H1 (cell line): Measurements from ENCODE around the gene SIKE1. TPM values are rescaled to one million over a fixed set of nuclear protein-coding genes. Genes with fewer than 3 reads are reported as not detected.

Experiments
- CTCF ChIA-PET: fragments of 300-600 bp; sonication (Branson Sonifier 250); formaldehyde crosslinking; loops from one replicate; lab custom pipeline; 2021; ENCODE audit not compliant: partially characterized antibody; lab: Charles Lee
- POLR2A ChIA-PET: fragments of 300-600 bp; sonication (Branson Sonifier 250); formaldehyde crosslinking; loops from one replicate; lab custom pipeline; 2021; ENCODE audit warnings: inconsistent platforms; ENCODE audit not compliant: partially characterized antibody; lab: Charles Lee
- DNase-seq, 2 experiments: peaks; one replicate each; pipeline versions ENCODE4 v3.0.0 to v3.0.0-alpha.2; 2010 to 2022; ENCODE audit warnings: low spot score in 2 of 2, low read depth in 1 of 2, mixed read lengths in 1 of 2
- FAIRE-seq: peaks from 2 replicates; lab custom pipeline; 2011; peaks lifted over from hg19 to GRCh38; lab: Jason Lieb, UNC
- H2AFZ ChIP-seq: 2 replicates; pipeline ENCODE4 v1.8.1; 2012; ENCODE audit warnings: low read length, inconsistent platforms
- H2AK5ac ChIP-seq: 2 replicates; pipeline ENCODE4 v1.6.1; 2013; ENCODE audit warnings: low read depth, low read length
- H2BK120ac ChIP-seq: replicated peaks from 2 replicates; pipeline ENCODE3; 2013; ENCODE audit warnings: low read depth, low read length, inconsistent platforms
- H2BK12ac ChIP-seq: 2 replicates; pipeline ENCODE4 v1.6.1; 2013; ENCODE audit warnings: low read depth, low read length
- H2BK15ac ChIP-seq: 2 replicates; pipeline ENCODE4 v1.6.1; 2013; ENCODE audit warnings: low read length
- H2BK20ac ChIP-seq: 2 replicates; pipeline ENCODE4 v1.6.1; 2013; ENCODE audit warnings: low read length
- H2BK5ac ChIP-seq: 2 replicates; pipeline ENCODE4 v1.6.1; 2013; ENCODE audit warnings: low read depth, low read length
- H3K14ac ChIP-seq: 2 replicates; pipeline ENCODE4 v1.6.1; 2013; ENCODE audit warnings: inconsistent platforms; ENCODE audit not compliant: insufficient read length
- H3K18ac ChIP-seq: 2 replicates; pipeline ENCODE4 v1.6.1; 2013; ENCODE audit warnings: low read length; ENCODE audit errors: extremely low read depth
- H3K23ac ChIP-seq: 2 replicates; pipeline ENCODE4 v1.6.1; 2013; ENCODE audit warnings: inconsistent platforms; ENCODE audit not compliant: insufficient read length
- H3K23me2 ChIP-seq: 2 replicates; pipeline ENCODE4 v1.6.1; 2013; ENCODE audit warnings: low read depth, low read length
- H3K27ac ChIP-seq: 2 replicates; pipeline ENCODE4 v1.6.1; 2011; ENCODE audit warnings: low read depth, low read length, inconsistent platforms
- H3K27me3 ChIP-seq, 4 experiments: replicated peaks in 1 of 4; 1 replicate in 1 of 4; 2 replicates in 3 of 4; pipeline versions ENCODE4 v1.6.1 to v1.8.1; 2011 to 2013; ENCODE audit warnings: low read length in 3 of 4, mild to moderate bottlenecking in 3 of 4, inconsistent platforms in 2 of 4, mixed read lengths in 2 of 4, moderate library complexity in 1 of 4; ENCODE audit not compliant: control insufficient read depth in 3 of 4, insufficient read depth in 3 of 4; ENCODE audit errors: extremely low read depth in 1 of 4
- H3K36me3 ChIP-seq, 4 experiments: 2 replicates each; pipeline versions ENCODE4 v1.6.1 to v1.8.1; 2011 to 2013; ENCODE audit warnings: mild to moderate bottlenecking in 4 of 4, low read length in 3 of 4, moderate library complexity in 2 of 4, control low read depth in 1 of 4, inconsistent platforms in 1 of 4; ENCODE audit not compliant: insufficient read depth in 4 of 4, control insufficient read depth in 2 of 4
- H3K4ac ChIP-seq: replicated peaks from 2 replicates; pipeline ENCODE3; 2013; ENCODE audit warnings: low read length, low read depth, mixed read lengths, inconsistent platforms; ENCODE audit not compliant: insufficient read length
- H3K4me1 ChIP-seq, 4 experiments: replicated peaks in 1 of 4; 1 replicate in 1 of 4; 2 replicates in 3 of 4; pipeline versions ENCODE4 v1.6.1 to v1.8.1; 2011 to 2013; ENCODE audit warnings: low read length in 3 of 4, inconsistent platforms in 2 of 4, mixed read lengths in 1 of 4; ENCODE audit not compliant: insufficient read depth in 4 of 4, control insufficient read depth in 3 of 4
- H3K4me2 ChIP-seq, 2 experiments: 2 replicates each; pipeline versions ENCODE4 v1.6.1 to v1.8.1; 2011 to 2013; ENCODE audit warnings: low read depth in 2 of 2, low read length in 2 of 2, control low read depth in 1 of 2, inconsistent platforms in 1 of 2, mild to moderate bottlenecking in 1 of 2; ENCODE audit not compliant: insufficient read depth in 1 of 2
- H3K4me3 ChIP-seq, 4 experiments: fragments of 200-600, 300-600 bp in 1 of 4; sonication (generic), shearing (Covaris generic), sonication (Bioruptor Twin) in 1 of 4; 2 replicates each; pipeline versions ENCODE4 v1.5.1 to v1.8.1; 2011 to 2016; ENCODE audit warnings: low read length in 4 of 4, low read depth in 3 of 4, control low read depth in 2 of 4, inconsistent platforms in 2 of 4, mild to moderate bottlenecking in 2 of 4, mixed read lengths in 1 of 4, moderate library complexity in 1 of 4; ENCODE audit not compliant: insufficient read depth in 2 of 4; ENCODE audit errors: extremely low read depth in 1 of 4
- H3K56ac ChIP-seq: replicated peaks from 2 replicates; pipeline ENCODE3; 2013; ENCODE audit warnings: low read depth, mild to moderate bottlenecking, mixed read lengths, low read length, inconsistent platforms; ENCODE audit not compliant: insufficient read length
- H3K79me1 ChIP-seq: 2 replicates; pipeline ENCODE4 v1.6.1; 2013; ENCODE audit warnings: low read depth, low read length, control low read depth
- H3K79me2 ChIP-seq, 2 experiments: 2 replicates each; pipeline versions ENCODE4 v1.6.1 to v1.8.1; 2012 to 2013; ENCODE audit warnings: low read length in 2 of 2, mild to moderate bottlenecking in 2 of 2, inconsistent platforms in 1 of 2; ENCODE audit not compliant: insufficient read depth in 2 of 2, control insufficient read depth in 1 of 2
- H3K9ac ChIP-seq, 4 experiments: replicated peaks in 1 of 4; 1 replicate in 1 of 4; 2 replicates in 3 of 4; pipeline versions ENCODE4 v1.6.1 to v1.8.1; 2011 to 2013; ENCODE audit warnings: low read depth in 3 of 4, low read length in 3 of 4, control low read depth in 2 of 4, mild to moderate bottlenecking in 2 of 4, moderate library complexity in 2 of 4, inconsistent platforms in 1 of 4; ENCODE audit errors: extremely low read depth in 1 of 4
- H3K9me3 ChIP-seq, 2 experiments: 2 replicates each; pipeline versions ENCODE4 v1.6.1 to v1.8.1; 2012 to 2013; ENCODE audit warnings: mild to moderate bottlenecking in 2 of 2, moderate library complexity in 2 of 2, control low read depth in 1 of 2, inconsistent platforms in 1 of 2, low read depth in 1 of 2, low read length in 1 of 2, mixed read lengths in 1 of 2; ENCODE audit not compliant: insufficient read depth in 2 of 2
- H4K20me1 ChIP-seq, 2 experiments: replicated peaks in 1 of 2; 2 replicates each; pipeline versions ENCODE3 to v1.8.1; 2011 to 2013; ENCODE audit warnings: inconsistent platforms in 2 of 2, low read length in 2 of 2, mild to moderate bottlenecking in 1 of 2; ENCODE audit not compliant: insufficient read depth in 2 of 2, control insufficient read depth in 1 of 2
- H4K5ac ChIP-seq: 2 replicates; pipeline ENCODE4 v1.6.1; 2013; ENCODE audit warnings: low read length, low read depth, mixed read lengths, inconsistent platforms; ENCODE audit not compliant: insufficient read length
- H4K8ac ChIP-seq: 2 replicates; pipeline ENCODE4 v1.8.0; 2013; ENCODE audit warnings: mild to moderate bottlenecking, moderate library complexity, low read length, inconsistent platforms; ENCODE audit not compliant: insufficient read depth; ENCODE audit errors: extremely low read depth
- H4K91ac ChIP-seq: replicated peaks from 2 replicates; pipeline ENCODE3; 2013; ENCODE audit warnings: low read length, mixed read lengths, inconsistent platforms; ENCODE audit not compliant: insufficient read length
- BCL11A ChIP-seq, 2 experiments: IDR thresholded peaks; one replicate each; pipeline ENCODE4 v1.6.1; 2011; ENCODE audit warnings: low read depth in 2 of 2, low read length in 2 of 2, mild to moderate bottlenecking in 2 of 2
- CREB1 ChIP-seq: IDR thresholded peaks from 2 replicates; pipeline ENCODE4 v1.6.1; 2012; ENCODE audit warnings: inconsistent platforms
- EGR1 ChIP-seq: IDR thresholded peaks from 2 replicates; pipeline ENCODE4 v1.6.1; 2011; ENCODE audit warnings: low read depth, low read length, borderline replicate concordance
- JUN ChIP-seq: IDR thresholded peaks from 2 replicates; pipeline ENCODE4 v1.6.1; 2011; ENCODE audit warnings: low read depth, mild to moderate bottlenecking, improper control_type of control experiment, low read length
- KDM1A ChIP-seq: fragments of 200-600, 300-600 bp; sonication (generic); IDR thresholded peaks from 2 replicates; pipeline ENCODE4 v1.7.1; 2016; ENCODE audit warnings: mild to moderate bottlenecking, low read length, borderline replicate concordance
- NANOG ChIP-seq: IDR thresholded peaks from 2 replicates; pipeline ENCODE4 v1.6.1; 2011; ENCODE audit warnings: low read length, low read depth, mild to moderate bottlenecking, inconsistent platforms; ENCODE audit not compliant: insufficient read depth, poor library complexity, severe bottlenecking
- POLR2A ChIP-seq, 2 experiments: IDR thresholded peaks; 1 replicate in 1 of 2; 2 replicates in 1 of 2; pipeline ENCODE4 v1.6.1; 2011; ENCODE audit warnings: low read depth in 2 of 2, low read length in 2 of 2, mild to moderate bottlenecking in 2 of 2; ENCODE audit errors: control extremely low read depth in 1 of 2
- POU5F1 ChIP-seq: IDR thresholded peaks from 2 replicates; pipeline ENCODE4 v1.6.1; 2011; ENCODE audit warnings: low read depth, mild to moderate bottlenecking, low read length, moderate library complexity
- RXRA ChIP-seq: IDR thresholded peaks from 2 replicates; pipeline ENCODE4 v1.6.1; 2011; ENCODE audit warnings: low read depth, mild to moderate bottlenecking, low read length, moderate library complexity; ENCODE audit not compliant: insufficient read depth
- SUZ12 ChIP-seq: fragments of 200-600 bp; sonication (generic); IDR thresholded peaks from 2 replicates; pipeline ENCODE4 v1.6.1; 2012; ENCODE audit warnings: mild to moderate bottlenecking, inconsistent platforms, low read length, moderate library complexity, mixed read lengths
- TAF1 ChIP-seq: IDR thresholded peaks from 2 replicates; pipeline ENCODE4 v1.6.1; 2011; ENCODE audit warnings: mild to moderate bottlenecking, low read depth, low read length
- TBP ChIP-seq: IDR thresholded peaks from 2 replicates; pipeline ENCODE4 v1.6.1; 2011; ENCODE audit warnings: low read depth, low read length, improper control_type of control experiment
- TEAD4 ChIP-seq: IDR thresholded peaks from 2 replicates; pipeline ENCODE4 v1.6.1; 2012; ENCODE audit warnings: low read depth, low read length, inconsistent platforms, mixed read lengths
- WGBS, 2 experiments: shearing (Covaris generic) in 1 of 2; methylation state at CpG; one replicate each; pipeline versions ENCODE4 v1.1.6 to v1.1.7; 2013 to 2015; ENCODE audit warnings: low lambda C conversion rate in 2 of 2, mixed read lengths in 2 of 2, inconsistent platforms in 1 of 2, low coverage in 1 of 2, missing lambda C conversion rate in 1 of 2; ENCODE audit not compliant: insufficient replicate concordance in 2 of 2, insufficient coverage in 1 of 2, insufficient read length in 1 of 2; ENCODE audit errors: extremely low coverage in 1 of 2, missing lambda C conversion rate in 1 of 2; 5-methylcytosine and 5-hydroxymethylcytosine counted together
- polyA plus RNA-seq, 7 experiments: library from polyadenylated mRNA; depleted of rRNA in 3 of 7; stranded (reverse) in 5 of 7; unstranded in 2 of 7; fragments of >200 nt in 5 of 7; fragments of 200-250 nt in 2 of 7; gene quantifications; 1 replicate in 5 of 7; 2 replicates in 1 of 7; 4 replicates in 1 of 7; pipeline versions ENCODE4 v1.2.1 to v1.2.3, GENCODE V29; 2011 to 2013; ENCODE audit warnings: missing spikeins in 2 of 7, mixed read lengths in 2 of 7
- total RNA-seq: library from RNA; stranded (reverse); fragmentation: NEBNext Ultra II Directional; extraction: Animal tissue kit (Norgen Biotek cat#: 25700); gene quantifications from 2 replicates; pipeline ENCODE4 v1.2.1, GENCODE V29; 2021
- TF ChIP-seq, protein P1 (sequence below): IDR thresholded peaks from 2 replicates; pipeline ENCODE4 v1.6.1; 2012; ENCODE audit warnings: inconsistent platforms
- TF ChIP-seq, protein P2 (sequence below): IDR thresholded peaks from 2 replicates; pipeline ENCODE4 v1.6.1; 2011; ENCODE audit warnings: low read depth, mild to moderate bottlenecking, low read length; ENCODE audit not compliant: insufficient read depth

The SIKE1 gene
- total and polyA plus RNA-seq, 2 of the 8 experiments (the other 6 are each of a cell fraction or from before 2014, with no cell fraction given), result 20.5 to 79.9 TPM

DNA sequence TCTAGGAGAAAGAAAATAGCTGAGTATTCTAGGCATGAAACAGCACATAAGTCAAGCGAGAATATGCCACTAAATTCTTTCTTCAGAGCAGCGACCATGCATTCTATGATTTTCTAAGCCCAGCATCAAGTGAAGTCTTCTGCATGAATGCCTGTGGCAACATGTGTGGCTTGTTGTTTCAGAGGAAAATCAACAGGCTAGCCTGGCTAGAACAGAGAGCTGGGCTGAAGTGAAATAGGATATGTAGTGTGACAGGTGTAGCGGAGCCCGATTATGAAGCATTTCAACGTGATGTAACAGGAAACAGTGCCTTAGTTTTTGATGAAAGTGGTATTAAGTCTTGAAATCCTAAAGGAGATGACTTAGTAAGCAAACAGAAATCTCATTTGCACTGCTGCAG, 29.7 kb downstream of the SIKE1 start:
- Histone ChIP-seq H3K23ac (no peak overlapping the region), H2BK15ac (no peak overlapping the region), H4K8ac (no peak overlapping the region), H2BK20ac (no peak overlapping the region), H3K18ac (no peak overlapping the region), H2BK5ac (no peak overlapping the region), H3K27me3 (no peaks in the 10 kb centered on the region), H3K4ac (no peak overlapping the region), H3K4me3 (no peak overlapping the region), H2BK120ac (no peak overlapping the region), H3K4me2 (no peak overlapping the region), H3K4me1 (peaks cover 0 to 12% (median 1%) of the 10 kb centered on the region in 4 experiments; a peak in 2 of 7 replicates), H3K56ac (no peak overlapping the region), H3K23me2 (no peaks in the 10 kb centered on the region), H3K14ac (no peak overlapping the region), H3K27ac (no peak overlapping the region), H2BK12ac (no peak overlapping the region), H3K36me3 (peaks cover 2 to 55% (median 26%) of the 10 kb centered on the region in 4 experiments; a peak in 7 of 8 replicates), H2AK5ac (no peak overlapping the region), H4K5ac (no peak overlapping the region), H2AFZ (no peak overlapping the region), H4K91ac (no peak overlapping the region), H3K9ac (no peak overlapping the region), H3K79me1 (peaks cover 4% of the 10 kb centered on the region), H3K9me3 (no peaks in the 10 kb centered on the region), H4K20me1 (peaks cover 33 to 41% of the 10 kb centered on the region in 2 experiments), H3K79me2 (peaks cover 61 to 100% of the 10 kb centered on the region in 2 experiments)
- ChIA-PET CTCF (interaction anchor here (0.5 kb wide), 1 partner anchor 404 kb away, joined by 3 read pairs; no protein-coding TSS in a partner anchor), POLR2A (interaction anchor here (0.6 to 2.4 kb wide), 10 partner anchors 9 to 256 kb away, joined by 3 to 13 read pairs (median 3); no protein-coding TSS in a partner anchor)
- no peak for DNase-seq
- no peak for FAIRE-seq
- 91% methylated on average over 5 of the region's 5 CpGs; no CpG with 5 or more reads in 1 of the 2 experiments for WGBS, 2 experiments
- no peak for TF ChIP-seq POU5F1
- TF ChIP-seq KDM1A, result no peak
- no peak for TF ChIP-seq TEAD4
- TF ChIP-seq NANOG, result no peak
- no peak for TF ChIP-seq RXRA
- TF ChIP-seq POLR2A (IDR thresholded peaks at IDR 0.05; ENCODE audit: control extremely low read depth in 1 of 2, low read depth in 2 of 2, low read length in 2 of 2), result no peak
- TF ChIP-seq CREB1, result no peak
- TF ChIP-seq TAF1, result no peak
- TF ChIP-seq, protein P1, sequence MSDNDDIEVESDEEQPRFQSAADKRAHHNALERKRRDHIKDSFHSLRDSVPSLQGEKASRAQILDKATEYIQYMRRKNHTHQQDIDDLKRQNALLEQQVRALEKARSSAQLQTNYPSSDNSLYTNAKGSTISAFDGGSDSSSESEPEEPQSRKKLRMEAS, result no peak
- no peak for TF ChIP-seq BCL11A (IDR thresholded peaks at IDR 0.05; ENCODE audit: low read depth in 2 of 2, low read length in 2 of 2)
- no peak for TF ChIP-seq EGR1
- TF ChIP-seq SUZ12, result no peak
- TF ChIP-seq, protein P2, sequence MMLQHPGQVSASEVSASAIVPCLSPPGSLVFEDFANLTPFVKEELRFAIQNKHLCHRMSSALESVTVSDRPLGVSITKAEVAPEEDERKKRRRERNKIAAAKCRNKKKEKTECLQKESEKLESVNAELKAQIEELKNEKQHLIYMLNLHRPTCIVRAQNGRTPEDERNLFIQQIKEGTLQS, result no peak
- TF ChIP-seq TBP, result no peak
- TF ChIP-seq JUN, result no peak
